ENCODE data around the gene TOR1AIP2.

The TOR1AIP2 gene

DNA sequence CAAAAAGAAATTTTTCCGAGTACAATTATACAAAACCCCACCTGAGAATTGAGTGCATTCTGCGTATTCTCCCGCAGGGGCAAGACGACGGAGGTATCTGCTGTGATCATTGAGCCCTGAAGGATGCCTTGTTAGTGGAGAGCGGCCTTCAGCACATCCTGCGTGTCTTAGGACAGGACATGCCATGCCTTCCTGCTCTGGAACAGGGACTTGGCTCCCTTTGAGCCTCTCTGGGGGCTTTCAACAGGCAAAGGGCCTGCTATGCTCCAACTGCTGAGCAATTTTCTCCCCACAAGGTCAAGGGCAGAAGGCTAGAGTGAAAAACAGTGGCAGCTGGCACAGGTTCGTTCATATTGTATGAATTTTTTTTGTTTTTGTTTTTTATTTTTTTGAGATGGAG is 52.4 kb downstream of the TOR1AIP2 start:
- no peak for DNase-seq (ENCODE audit: low spot score)

GRCh38 chr1:179824265-179824664 is 53.3 kb downstream of the TOR1AIP2 start:
- DNase-seq (ENCODE audit: low spot score), result no peak

GRCh38 chr1:179823693-179824092 is 53.9 kb downstream of the TOR1AIP2 start:
- no peak for DNase-seq (ENCODE audit: low spot score)

DNA sequence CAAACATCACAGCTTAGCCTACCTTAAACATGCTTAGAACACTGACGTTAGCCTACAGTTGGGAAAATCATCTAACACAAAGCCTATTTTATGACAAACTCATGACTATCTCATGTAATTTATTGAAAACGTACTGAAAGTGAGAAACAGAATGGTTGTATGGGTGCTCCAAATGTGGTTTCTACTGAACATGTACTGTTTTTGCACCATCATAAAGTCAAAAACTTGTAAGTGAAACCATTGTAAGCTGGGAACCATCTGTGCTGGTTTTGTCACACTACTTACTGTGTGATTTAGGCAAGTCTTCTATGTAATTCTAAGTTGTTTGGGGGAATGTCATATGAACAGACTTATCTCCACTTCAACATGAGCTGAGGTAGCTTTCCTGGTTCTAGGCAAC is 55.5 kb downstream of the TOR1AIP2 start:
- no peak for DNase-seq (ENCODE audit: low spot score)

GRCh38 chr1:179821524-179821923 is 56.1 kb downstream of the TOR1AIP2 start:
- no peak for DNase-seq (ENCODE audit: low spot score)

DNA sequence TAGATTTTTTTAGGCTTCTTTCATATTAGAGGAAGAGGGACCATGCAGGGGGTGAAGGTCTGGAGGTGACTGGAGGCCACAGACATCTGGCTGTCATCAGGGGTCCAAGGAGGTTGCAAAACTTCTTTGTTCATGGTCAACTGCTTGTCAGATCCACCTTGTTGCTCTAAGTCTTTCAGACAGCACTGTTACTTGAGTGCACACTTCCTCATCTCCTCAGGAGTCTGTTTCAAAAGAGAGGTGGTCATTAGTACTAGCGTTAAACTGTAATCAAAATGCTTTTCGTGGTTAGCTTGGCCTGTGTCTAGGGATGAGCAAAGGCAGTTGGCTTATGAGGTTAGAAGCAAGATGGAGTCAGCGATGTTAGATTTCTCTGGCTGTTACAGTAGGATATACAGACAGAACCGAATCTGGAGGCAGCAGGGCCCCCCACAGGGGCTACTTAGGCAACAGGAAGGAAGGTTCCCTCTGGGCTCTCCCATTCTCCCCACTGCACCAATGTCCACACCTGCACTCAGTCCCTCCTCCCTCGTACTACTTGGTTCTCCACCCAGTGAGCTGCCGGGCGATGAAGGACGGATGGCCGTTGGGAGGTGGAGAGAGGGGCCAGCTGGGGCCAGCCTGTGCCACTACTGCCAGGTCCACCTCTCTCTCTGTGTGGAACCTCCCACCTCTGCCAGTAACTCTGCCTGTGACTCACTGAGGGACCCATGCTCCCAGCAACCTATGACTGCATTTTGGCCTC is 57.2 kb downstream of the TOR1AIP2 start:
- DNase-seq (ENCODE audit: low spot score), result no peak

GRCh38 chr1:179818743-179819173 is 58.8 kb downstream of the TOR1AIP2 start:
- no peak for DNase-seq (ENCODE audit: low spot score)

DNA sequence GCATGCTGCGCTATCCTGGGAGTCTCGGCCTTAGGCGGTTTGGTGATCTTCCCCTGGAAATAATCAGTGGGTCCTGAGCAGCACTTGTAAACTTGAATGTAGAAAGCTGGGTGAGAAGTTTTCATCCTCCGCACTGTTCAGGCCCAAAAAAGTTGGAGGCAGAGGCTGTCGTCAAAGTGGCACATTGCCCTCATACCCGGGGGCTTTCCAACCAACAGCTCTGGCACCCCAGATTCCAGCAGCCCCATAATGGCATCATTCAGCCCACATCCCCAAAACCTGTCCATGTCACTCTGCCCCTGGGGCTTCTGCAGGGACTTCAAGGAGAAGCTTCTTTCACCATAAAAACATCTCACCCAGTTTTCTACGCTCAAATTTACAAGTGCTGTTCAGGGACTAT is 59.3 kb downstream of the TOR1AIP2 start:
- DNase-seq (ENCODE audit: low spot score), result no peak

- DNase-seq (ENCODE audit: low spot score), result no peak
These were observed 59.8 kb downstream of the TOR1AIP2 start for GRCh38 chr1:179817789-179818188.

DNA sequence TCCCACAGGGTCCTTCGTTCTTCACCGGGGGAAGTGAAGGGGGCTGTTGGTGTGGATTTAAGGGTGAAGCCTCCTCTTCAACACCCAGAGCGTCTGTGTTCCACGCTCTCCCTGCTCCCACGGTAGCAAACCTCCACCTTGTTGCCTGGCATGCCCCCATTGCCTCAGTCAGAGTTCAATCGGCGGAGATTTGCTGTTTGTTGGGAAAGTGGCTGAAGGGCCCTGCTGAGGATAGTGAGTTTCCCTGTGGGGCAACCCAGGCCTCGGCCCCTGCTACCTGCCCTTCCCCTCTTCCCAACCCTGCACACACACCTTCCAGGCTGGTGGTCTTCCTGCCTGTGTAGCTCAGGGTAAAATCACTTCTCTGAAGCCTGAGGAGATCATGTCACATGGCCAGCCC is 60.5 kb downstream of the TOR1AIP2 start:
- DNase-seq (ENCODE audit: low spot score), result no peak

DNA sequence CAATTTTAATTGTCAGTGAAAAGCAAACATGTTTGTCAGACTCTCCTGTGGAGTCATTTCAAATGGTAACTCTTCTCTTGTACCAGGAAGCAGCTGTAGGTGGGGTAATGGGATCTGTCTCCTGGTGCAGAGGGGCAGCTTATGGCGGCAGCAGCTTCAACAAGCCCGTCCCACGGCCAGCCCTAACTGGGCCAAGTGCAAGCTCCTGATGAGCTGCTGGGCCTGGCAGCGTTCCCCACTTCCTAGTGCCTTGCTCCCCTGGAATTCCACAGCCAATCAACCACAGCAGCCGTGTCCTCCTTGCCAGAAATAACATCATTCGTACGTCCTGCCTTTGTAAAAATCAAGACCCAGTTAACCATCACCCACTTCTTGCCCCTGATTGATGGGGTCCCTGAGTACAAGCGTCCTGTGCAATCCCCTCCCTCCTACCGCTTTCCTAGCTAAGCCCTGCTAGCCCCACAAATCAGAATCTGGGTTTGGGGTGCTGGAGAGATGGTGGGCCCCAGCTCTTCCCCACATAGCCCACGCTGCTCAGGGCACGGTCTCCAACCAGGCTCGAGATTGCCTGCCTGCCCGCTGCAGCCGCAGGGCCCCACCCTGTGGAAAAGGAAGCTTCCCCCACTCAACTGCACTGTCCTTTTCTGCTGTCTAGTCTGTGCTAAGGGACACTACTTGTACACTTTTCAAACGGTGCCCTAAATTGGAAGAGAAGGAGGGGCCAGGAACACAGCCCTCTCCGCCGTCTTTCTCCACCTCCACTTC is 61.2 kb downstream of the TOR1AIP2 start:
- DNase-seq (ENCODE audit: low spot score), result no peak

DNA sequence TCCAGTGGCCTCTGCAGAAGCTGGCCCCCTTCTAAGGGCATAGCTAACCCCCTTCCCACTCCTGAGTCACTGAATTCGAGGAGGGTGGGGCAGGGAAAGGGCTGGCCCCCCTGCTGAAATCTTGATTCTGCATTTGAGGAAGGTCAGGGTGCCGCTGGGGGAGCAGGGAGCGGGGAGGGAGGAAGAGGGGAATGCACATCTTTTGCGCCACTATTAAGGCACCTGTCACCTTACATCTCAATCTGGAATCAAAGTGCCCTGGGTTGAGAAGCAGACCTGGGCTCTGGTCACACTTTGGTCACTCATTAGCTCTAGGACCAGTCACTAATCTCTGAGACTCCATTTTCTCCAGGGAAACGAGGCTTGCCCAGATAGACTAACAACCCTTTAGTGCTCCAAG is 62.0 kb downstream of the TOR1AIP2 start:
- DNase-seq (ENCODE audit: low spot score), result no peak

GRCh38 chr1:179814546-179814838 is 63.1 kb downstream of the TOR1AIP2 start:
- DNase-seq (ENCODE audit: low spot score), result no peak

GRCh38 chr1:179813626-179814545 is 63.7 kb downstream of the TOR1AIP2 start:
- DNase-seq (ENCODE audit: low spot score), result no peak

DNA sequence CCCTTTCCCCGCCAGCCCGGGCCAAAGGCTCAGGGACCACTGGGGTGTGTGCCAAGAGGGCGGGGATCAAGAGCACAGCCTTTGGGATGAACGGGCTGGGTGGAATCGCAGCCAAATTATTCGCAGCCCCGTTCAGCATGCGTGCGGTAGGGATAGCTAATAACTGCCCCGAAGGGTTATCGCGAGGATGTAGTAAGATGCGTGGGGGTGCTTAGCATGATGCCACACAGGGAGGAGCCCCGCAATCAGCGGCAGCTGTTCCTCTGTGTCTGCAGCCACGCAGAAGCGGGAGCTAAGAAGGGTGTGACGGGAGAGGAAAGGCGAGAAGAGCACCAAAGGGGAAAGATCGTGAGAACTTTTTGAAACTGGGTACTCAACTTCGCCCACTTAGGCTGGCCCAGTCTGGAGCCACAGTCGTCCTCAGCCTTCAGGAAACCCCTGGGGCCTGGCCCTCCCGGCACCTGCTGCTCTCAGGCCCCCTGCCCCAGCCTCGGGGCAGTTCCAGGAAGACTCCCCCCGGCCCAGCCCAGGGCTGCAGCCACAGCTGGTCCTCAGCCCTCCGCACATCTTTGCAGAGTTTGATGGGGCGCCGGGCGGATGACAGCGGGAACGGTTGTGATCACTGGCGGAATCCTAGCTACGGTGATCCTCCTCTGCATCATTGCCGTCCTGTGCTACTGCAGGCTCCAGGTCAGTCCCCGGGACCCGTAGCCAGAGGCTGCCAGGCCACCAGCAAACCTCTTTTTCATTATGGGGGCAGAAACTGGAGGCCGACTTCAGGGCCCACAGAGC is 64.9 kb downstream of the TOR1AIP2 start:
- DNase-seq (ENCODE audit: low spot score), result no peak

DNA sequence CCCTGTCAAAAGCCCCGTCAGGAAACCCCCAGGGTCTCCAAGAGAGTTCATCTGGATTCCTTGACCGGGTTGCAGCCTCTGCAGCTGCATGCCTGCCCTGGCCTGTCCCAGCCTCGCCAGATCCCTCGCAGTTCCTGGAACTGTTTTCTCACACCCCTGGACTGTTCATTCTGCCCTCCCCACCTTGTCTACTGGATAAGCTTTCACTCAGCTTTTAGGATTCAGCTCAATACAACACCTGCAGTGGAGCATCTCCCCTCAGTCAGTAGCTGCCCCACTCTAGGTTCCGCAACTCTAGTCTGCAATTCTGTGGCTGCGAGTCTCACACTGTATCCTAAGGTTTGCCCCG is 67.3 kb downstream of the TOR1AIP2 start:
- no peak for DNase-seq (ENCODE audit: low spot score)

DNA sequence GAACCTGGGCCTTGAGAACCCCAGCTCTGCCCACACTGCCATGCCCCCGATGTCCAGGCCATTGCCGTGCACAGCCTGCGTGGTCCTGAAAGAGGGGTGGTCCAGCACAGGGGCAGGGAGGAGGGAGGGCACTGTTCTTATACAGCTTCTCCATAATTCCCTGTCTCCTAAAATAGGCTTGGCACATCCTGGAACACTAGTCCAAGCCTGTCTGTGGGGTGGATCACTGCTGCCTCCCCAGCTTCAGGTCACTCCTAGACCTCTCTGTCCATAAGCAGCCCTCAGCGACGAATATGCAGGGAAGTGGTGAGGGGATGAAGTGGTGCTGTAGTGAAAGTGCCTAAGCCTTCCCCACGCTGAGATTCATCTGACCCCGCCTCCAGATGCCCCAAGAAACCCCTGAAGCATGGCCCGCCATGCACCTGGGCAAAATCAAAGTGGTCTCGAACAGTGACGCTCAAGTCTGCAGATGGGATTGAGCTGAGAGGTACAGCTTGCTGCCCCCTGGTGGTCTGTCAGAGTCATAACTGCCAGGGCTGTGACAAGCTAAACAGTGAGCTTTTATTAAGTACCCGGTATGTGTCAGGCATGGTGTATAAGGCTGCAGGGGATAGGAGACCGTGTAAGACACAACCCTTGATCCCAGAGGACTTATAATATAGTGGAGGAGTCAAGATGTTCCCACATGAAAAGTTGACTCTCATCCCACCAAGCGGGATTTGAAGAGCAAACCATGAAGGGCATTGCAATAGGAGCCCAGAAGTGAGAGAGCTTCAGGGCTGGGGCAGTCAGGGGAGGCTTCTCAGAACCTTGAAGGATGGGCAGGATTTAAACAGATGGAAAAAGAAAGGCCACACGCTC is 67.9 kb downstream of the TOR1AIP2 start:
- DNase-seq (ENCODE audit: low spot score), result peak; percentile 69

GRCh38 chr1:179808503-179808902 is 69.1 kb downstream of the TOR1AIP2 start:
- DNase-seq (ENCODE audit: low spot score), result no peak

DNA sequence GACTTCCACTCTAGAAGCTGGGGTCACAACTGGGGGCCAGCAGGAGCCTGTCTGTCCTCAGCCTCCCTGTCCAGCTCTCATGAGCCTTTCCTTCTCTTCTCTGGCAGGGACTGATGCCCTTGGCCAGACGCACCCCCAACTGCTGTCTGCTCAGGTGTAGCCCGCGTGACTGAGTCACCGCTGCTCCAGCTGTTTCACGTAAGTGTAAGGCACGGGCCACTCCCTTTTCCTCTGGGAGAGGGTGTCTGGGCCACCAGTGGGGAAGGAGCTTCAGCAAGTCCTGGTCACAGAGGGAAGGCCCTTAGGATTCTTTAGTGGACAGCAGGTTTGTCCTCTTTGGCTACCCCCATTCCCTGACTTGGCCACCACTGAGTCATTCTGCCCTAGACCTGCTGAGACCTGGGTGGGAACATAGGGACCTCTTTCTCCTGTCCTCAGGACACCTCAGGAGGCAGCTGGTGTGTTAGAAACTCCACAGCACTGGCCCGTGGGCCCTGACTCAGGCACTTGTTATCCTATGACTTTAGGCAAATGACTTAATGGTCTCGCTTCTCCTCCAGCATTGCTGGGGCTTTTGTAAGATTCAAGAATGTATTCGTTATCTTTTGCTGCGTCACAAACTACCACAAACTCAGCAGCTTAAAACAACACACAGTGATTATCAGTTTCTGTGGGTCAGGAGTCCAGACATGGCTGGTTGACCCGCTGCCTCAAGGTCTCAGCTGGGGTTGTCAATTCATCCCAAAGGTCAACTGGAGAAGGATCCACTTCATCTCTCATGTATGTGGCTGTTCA is 69.7 kb downstream of the TOR1AIP2 start:
- DNase-seq (ENCODE audit: low spot score), result no peak

- DNase-seq (ENCODE audit: low spot score), result no peak
These were observed 70.3 kb downstream of the TOR1AIP2 start for GRCh38 chr1:179807291-179807690.

Data from CD4-positive, alpha-beta T cell treated with Interleukin-15 for 4 hours (primary cell).